ENCODE results near the gene MGAT4B. TPM values are rescaled to one million over a fixed set of nuclear protein-coding genes. Genes with fewer than 3 reads are reported as not detected.

The MGAT4B gene
- polyA plus RNA-seq, 1 donor, result 69.3 TPM

DNA sequence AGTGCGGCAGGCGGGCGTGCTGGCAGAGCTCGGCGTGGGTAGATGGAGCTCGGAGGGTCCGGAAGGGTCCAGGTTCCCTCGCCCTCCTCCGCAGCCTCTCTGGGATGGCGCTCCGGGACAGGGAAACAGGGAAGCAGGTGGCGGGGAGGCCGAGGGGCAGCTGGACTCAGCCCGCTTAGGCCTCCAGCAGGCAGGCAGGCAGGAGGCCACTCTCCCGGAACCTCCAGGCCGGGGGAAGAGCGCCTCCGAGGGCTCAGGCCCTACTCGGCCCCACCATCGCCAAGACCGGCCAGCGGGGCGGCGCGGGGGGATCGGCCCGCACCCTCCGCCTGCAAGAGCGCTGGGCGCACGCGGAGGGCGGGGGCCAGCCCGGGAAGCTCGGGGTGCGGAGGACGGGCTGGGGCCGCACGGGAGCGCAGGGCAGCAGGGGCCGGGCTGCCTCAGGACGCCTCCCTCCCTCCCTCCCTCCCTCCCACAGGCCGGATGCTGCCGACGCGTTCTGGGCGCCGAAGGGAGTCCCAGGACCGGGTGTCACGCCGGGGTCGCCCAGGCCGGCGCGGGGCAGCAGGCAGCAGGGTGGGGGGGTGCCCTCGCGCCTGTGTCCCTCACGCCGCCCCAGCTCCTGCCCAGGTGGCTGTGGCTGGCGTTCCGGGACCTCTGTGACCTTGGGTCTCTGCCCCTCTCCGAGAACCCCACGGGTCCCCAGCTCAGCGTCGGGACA lies 977 bp downstream of the MGAT4B start:
- no peak for DNase-seq

DNA sequence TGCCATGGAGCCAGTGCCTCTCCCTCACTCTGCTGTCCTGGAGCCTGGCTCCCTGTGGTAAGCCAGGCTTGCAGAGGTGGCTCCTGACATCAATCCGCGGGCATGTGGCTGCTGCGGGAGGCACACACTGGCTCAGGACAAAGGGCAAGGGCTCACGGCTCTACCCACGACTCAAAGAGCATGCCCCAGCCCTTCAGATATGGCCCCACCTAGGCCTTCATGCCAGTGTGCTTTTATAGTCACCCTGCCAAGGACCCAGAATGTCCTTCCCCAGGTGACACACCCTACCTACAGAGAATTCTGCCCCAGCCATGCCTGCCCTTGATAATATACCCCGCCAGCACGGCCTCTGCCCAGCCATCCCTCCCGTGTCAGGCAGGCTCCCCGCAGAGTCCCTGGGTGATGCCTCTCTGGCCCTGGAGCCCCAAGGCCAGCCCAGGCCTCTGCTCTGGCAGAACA lies 1.6 kb downstream of the MGAT4B start:
- DNase-seq, result no peak

DNA sequence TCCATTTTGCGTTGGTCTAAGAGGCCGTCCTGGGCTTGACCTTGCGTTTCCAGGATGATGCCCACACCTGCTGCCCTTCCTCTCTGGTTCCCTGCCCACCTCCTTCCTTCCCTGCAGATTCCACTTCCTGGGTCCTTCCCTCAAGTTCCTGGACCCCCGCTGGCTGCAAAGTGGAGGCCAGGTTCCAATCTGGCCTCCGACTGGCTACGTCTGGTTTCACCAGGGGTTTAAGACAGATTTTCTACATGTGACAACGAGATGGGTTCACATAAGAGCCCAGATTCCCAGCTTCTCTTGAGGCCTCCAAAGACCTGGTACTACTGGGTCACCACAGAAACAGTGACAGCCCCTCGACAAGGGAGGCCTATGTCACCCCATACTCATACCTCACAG lies 2.1 kb downstream of the MGAT4B start:
- DNase-seq, result no peak

DNA sequence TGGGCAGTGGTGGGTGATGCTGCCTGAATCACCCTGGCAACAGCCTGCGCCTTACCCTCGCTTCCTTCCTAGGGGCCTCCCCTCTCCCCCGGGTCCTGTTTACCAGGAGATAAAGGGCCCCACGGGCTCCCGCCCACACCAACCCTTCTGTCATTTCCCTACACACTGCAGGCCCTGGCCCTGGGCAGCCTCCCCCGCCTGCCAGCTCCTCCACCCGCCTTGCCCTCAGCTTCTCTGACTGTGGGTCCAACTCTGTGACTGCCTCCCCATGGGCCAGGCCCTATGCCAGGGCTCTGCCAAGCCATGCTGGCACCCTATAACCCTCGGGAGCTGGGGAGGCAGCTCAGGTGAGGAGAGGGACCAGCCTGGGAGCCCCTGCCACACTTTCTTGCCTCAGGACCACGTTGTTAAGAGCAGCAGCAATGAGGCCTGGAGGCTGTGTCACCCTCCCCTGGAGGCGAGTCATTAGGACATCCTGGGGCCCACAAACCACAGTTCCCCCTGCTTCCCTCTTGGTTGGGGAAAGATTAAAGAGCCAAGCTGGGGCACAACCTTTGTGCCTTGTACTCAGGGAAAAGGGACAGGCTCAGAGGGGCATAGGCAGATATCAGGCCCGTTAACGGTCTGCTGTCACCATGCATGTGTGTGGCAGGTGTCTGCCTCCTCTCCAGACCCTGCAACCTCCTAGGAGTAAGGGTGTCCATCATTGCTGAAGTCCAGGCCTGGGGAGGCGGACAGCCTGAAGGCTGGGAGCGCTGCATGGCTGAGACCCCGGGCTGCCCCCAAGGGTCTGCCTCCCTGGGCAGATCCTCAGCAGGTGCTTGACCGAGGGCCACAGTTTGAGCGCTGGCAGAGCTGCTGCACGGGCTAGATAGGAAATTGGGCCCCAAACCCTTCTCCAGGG lies 2.8 kb downstream of the MGAT4B start:
- no peak for DNase-seq

DNA sequence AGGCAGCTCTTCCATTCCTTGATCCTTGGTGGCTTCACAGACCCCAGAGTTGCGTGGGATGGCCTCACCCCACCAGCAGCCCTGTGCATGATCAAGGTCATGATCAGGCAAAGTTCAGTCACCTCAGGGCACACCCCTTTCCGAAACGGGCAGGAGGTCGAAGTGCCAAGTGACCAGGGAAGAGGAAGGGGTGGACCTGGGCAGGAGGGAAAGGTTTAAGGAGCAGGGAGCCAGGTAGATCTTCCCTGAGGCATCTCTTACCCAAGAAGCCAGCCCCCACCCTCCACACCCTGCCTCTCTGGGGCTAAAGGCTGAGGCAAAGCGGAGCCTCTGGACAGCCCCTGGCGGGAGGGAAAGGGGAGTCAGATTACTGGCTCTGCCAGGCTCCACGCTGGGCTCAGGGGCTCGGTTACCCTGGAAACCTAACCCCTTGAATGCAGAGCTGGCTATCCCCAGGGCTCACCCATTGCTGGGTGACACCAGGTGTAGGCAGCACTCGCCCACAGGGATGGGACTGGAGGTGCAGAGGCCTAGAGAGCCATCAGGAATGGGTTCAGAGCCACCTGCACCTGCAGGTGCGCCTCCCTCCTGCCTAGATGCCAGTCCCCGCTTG lies 3.6 kb downstream of the MGAT4B start:
- no peak for DNase-seq

DNA sequence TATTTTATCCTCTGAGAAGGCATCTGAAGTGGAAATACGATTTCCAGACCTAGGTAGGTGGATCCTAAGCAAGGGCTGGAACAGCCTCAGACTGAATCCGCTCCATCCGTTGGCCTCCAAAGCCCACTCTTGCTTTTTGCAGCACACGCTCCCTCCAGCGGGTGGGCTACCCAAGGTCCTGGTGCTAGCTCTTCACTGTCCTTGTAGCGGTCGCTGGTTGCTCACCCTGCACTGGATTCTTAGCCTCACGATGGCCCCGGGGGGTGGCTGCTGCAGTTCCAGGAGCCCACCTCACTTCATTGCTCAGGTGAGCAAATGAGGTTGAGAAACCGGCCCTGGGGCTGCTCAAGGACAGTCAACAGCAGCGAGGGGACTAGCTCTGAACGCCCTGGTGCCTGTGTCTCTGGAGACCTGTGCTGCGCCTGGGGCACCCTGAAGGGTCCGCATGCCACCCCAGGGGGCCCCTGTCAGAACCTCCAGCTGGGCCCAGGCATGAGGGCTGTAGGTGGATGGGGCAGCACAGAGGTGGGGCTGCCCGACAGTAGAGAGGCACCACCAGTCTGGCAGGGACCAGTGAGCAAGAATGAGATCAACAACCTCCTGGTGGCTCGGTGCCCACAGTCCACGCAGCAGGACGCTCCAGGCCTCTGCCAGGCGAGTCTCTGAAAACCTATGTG lies 4.3 kb downstream of the MGAT4B start:
- DNase-seq, result no peak

DNA sequence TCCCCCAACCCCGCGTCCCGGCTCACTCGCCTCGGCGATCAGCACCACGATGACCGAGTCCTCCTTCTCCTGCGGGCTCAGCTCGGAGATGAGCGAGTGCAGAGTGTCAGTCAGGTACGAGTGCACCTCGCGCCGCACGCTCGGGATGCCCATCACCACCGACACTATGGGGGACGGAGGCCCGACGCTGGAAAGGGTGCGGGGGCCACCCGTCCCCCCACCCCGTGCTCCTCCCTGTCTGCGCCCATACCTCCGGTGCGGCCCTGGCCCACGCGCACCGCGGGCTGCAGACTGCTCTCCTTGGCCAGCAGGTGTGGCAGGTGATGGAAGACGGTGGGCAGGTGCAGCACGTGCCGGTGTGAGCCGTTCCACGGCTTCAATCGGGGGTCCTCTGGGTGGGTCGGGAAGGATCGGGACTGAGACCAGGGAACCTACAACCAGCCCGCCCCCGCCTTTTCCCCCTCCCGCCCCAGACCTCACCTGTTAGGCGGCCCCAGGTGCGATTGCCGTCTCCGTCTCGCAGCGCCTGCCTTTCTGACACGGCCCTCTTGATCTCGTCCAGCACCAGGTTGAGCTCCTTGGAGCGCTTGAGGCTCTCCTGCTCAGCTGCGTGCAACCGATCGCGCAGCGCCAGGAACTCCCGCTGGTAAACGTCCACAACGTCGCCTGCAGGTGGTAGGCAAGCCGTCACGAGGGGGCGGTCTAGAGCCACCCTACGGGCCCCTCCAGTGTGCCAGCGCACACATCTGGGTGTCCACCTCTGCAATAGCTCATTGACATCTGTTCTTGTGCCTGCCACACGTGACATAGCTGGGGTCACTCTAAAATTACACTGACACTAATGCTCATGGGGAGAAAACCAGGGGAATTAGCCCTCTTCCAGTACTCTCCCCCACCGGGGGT lies 5.1 kb downstream of the MGAT4B start:
- DNase-seq, result no peak

DNA sequence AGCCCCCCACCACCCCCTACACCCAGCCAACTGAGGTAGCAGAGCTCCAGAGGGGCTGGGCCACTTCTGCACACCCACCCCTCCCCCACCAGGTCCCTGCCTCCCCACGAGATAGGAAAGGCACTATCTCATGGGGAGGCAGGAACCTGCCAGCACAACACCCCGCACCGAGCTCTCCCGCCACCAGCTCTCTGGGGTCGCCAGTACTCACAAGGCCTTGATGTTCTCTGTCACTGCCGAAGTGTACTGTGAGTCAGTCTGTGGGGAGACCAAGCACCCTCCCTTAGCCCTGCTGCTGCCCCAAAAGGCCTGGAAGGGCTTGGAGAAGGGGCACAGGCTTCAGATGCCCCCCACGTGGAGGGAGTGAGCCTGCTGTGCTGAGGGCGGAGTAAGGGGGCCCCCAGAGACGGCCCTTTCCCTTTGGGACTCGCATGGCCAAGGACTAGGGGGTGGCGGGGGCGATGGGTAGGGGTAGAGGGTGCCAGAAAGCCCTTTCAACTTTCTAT lies 5.9 kb downstream of the MGAT4B start:
- DNase-seq, result no peak

DNA sequence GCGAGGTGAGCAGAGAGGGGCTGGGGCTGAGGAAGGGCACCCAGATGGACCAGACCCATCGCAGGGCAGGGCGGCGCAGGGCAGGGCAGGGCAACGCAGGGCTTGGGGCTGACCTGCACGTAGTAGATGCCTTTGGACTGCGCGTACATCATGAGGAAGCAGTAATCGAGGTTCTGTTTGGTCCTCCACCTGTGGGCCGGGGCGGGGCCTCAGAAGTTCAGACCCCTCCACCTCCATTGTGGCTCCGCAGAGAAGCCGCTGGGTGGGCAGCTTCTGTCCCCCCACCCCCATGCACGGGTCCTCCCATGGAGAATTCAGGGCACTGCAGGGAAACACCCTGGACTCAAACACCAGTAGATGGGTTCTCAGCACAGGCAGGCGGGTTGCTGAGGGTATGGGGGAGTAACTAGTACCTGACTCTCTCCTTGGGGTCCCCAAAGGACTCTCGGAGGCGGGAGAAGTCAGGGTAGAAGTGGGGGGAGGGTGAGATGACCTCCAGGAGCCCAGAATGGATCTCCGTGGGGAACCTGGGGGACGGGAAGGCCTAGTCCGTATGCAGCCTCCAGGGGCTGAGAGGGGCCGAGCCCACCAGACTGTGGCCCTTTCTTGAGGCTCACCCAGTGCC lies 6.5 kb downstream of the MGAT4B start:
- DNase-seq, result no peak

DNA sequence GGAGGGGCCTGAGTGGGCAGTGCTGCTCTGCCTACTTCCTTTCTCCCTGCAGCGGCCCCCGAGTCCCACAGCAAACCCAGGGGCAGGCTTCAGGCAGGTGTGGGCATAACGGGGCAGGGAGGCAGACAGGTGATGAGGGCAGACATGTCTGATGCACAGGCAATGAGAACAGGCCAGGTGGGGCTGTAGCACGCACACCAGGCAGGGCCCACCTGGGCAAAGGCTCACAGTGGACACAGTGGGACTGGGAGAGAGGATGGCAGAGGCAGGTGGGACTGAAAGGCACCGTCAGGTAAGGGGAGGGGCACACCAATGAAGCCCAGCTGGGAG lies 7.1 kb downstream of the MGAT4B start:
- DNase-seq, result no peak

DNA sequence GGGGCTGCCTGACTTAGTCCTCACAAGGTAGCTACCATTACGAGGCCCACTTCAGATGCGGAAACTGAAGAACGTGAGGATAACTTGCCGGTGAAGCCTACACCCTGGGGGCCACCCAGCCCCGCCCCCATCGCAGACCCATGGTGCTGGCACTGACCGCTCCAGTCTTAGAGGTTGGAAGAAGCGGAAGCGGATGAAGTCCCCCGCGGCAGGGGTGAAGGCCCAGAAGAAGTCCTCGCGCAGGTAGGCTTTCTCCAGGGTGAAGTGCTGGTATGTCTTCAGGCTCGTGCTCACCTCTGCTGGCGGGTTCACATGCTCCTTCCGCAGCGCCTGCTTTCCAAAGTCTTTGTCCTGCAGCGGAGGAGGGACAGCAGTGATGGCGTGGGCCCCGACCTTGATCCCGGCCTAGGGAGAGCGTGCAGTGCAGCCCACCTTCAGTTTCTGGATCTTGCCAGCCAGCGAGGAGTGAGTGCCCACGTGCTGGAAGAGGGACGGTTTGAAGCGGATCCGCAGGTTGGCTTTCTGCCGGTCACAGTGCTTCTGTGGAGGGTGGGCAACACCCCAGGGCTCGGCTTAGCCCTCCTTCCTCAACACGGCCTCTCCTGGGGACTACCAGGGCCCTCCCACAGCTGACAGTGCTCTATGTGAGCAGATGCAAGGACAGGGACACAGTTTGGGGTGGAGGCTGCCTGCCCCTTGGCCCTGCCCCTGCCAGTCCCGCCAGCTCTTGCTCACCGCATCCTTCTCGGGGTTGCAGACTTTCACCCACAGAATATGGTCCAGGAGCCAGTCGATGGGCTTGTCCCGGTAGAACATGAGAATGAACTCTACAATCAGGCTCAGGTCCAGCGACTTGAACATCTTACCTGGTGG lies 7.7 kb downstream of the MGAT4B start:
- no peak for DNase-seq

DNA sequence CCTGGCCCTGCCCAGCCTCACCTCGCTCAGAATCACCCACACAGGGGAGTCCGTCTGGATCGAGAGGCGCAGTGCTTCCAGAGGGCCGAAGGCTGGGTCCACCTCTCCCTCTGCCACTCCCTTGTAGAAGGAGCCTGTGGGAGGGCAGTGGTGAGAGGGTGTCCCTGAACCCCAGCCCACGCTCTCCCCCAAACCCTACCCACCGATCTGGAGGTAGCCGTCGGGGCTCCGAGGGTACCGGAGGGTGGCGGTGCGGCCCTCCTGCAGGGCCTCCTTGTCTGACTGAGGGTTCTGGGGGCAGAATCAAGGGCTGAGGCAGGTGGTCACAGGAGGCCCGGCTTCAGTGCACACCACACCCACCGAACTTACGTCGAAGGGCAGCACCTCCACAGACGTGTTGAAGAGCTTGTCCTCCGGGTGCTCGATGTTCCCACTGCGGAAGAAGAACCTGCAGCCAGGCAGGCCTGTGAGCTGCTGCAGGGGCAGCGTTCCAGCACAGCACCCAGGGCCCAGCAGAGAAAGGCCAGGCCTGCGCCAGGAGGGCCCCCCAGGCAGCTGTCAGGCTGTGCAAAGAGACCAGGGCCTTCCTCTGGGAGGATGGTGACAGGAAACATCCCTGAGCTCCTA lies 8.4 kb downstream of the MGAT4B start:
- DNase-seq, result no peak

DNA sequence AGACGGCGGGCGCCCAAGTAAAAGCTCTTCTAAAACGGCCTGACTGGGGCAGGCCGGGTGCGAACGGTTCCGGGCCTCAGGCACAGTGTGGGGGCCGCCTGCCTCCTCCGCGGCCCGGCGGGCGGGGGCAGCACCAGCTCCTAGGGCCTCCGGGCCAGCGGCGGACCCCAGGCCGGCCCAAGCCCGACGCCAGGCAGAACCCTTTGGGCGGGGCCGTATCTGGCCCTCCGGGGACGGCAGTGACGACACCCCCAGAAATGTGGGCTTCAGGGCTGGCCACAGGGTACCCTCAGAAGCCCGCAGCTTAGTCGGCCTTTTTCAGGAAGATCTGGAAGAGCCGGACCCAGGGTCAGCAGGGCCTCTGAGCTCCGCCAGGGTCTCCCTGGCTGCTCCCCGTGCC lies 8.9 kb downstream of the MGAT4B start:
- no peak for DNase-seq

DNA sequence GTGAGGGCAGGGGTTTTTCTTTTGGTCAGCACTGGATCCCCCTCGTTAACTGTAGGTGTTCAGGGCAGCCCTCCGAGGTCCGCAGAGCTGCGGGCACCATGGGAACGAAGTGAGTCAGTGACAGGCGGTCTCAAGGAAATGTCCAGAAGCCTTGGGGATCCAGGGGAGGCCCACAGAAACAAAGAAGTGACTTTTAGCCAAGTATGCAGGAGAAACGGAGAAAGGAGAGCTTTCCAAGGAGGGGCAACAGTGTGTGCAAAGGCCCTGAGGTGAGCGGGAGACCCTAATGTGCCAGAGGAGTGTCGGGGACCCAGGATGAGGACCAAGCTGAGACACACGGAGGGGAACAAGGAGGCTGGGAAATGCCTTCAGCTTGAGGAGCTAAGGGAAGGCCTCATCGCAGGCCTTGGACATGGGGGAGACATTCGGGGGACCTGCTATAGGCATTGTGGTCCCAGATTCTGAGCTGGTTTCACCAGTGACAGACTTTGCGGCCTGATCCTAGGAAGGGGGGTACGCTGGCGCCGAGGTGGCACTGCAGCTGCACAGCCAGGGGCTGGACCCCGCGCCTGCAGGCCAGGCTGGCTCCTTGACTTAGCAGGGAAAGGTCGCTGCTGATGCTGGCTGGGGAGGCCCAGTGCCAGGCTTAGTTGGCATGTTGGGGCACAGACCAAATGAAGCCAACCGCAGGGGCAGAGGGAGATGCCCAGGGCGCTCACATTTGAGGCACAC lies 9.6 kb downstream of the MGAT4B start:
- DNase-seq, result no peak

DNA sequence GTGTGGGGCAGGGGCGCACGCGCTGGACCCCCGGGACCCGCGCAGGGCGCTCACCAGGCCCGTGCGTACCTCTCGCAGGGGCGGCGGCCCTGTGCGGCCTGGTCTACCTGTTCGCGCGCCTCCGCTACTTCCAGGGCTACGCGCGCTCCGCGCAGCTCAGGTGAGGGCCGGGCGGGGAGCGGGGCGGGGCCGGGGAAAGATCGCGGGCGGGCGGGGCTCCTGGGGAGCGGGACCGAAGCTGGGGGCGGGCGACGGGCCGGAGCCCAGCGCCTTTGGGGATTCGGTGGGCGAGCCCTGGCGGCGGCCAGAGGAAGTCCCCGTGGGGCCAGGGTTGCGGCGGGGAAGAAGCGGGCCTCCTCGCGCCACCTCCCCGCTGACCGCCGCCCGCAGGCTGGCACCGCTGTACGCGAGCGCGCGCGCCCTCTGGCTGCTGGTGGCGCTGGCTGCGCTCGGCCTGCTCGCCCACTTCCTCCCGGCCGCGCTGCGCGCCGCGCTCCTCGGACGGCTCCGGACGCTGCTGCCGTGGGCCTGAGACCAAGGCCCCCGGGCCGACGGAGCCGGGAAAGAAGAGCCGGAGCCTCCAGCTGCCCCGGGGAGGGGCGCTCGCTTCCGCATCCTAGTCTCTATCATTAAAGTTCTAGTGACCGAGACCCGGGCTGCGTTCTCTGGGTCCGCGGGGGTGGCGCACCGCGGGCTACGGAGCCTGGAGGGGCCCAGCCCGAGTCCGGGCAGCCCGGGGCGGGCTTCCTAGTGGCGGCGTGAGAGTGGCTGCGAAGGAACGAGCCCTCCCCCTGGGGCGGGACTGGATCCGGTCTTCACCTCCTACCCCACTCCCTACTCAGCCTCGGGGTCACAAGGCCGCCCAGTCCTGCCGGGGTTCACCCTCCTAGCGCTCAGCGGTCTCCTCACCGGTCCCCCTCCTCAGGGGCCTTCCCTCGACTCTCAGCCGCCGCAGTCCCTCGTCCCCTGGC lies 10.5 kb downstream of the MGAT4B start:
- peak; percentile 85 for DNase-seq

DNA sequence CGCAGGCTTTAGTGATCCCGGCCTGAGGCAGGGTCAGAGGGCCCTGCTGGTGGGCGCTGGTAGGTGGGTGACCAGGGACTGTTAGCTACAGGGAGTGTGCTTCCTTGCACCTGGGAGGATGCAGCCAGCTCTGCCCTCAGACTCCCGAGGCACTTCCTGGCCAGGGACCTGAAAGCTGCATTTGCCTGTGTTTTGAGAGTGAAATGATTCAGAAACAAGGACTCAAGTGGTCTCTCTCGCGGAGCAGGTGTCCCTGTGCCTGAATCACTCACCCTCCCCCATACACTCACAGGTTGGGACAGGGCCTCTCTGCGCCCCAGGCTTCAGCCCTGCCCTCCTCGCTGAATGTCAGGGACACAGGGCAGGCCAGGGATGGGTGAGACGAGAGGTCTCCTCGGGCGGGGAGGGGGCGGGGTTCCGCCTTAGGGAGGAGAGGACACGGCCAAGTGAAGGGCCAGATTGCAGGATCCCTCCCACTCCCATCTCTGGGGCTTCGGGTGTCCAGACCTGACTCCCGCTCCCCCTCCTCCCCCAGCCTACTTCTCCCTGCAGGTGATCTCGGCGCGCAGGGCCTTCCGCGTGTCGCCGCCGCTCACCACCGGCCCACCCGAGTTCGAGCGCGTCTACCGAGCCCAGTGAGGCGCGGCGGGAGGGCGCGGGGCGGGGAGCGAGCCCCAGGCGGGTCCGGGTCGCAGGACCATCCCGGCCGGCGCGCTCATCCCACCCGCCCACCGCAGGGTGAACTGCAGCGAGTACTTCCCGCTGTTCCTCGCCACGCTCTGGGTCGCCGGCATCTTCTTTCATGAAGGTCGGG lies 11.4 kb downstream of the MGAT4B start:
- no peak for DNase-seq

DNA sequence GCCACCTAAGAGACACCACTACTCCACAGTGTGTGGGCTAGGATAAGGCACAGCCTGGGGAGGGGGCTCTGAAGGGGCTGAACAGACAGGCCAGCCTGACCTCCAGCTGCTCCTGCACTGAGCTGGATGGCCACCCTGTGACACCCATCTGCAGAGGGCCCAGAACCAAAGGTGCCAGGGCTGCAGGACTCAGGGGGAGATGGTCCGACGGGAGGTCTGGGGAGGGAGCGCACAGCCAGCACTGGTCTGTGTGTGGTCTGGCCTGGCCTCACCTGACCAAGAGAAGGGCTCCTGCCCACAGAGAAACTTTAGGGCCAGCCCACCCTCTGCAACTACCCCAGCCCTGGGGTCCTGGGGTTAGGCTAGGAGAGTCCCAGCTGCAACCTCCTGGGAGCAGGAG lies 12.1 kb downstream of the MGAT4B start:
- no peak for DNase-seq

Measured in hindlimb muscle (tissue), 1 donor.